ENCODE data around the gene IQCK.

DNA sequence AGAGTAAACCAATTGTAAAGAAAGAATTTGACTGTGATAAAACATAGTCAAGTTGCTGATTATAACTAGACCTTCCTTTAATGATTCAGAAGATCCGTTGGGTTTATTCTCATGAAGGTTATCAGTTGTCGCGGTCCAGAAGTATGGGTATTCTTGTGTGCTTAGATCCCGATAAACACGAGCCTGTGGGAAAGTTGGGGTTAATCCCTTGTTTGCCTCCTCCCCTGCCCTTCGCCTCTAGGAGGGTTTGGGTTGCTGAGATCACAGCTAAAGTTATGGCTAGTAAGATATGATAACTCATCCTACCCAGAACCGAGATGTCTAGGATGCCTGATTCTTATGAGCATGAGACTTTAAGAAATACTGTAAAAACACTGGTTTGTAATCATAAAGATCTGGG lies 99.8 kb downstream of the IQCK start:
- TF ChIP-seq POLR2A (IDR thresholded peaks at IDR 0.05) = no peak
- TF ChIP-seq, protein P1, sequence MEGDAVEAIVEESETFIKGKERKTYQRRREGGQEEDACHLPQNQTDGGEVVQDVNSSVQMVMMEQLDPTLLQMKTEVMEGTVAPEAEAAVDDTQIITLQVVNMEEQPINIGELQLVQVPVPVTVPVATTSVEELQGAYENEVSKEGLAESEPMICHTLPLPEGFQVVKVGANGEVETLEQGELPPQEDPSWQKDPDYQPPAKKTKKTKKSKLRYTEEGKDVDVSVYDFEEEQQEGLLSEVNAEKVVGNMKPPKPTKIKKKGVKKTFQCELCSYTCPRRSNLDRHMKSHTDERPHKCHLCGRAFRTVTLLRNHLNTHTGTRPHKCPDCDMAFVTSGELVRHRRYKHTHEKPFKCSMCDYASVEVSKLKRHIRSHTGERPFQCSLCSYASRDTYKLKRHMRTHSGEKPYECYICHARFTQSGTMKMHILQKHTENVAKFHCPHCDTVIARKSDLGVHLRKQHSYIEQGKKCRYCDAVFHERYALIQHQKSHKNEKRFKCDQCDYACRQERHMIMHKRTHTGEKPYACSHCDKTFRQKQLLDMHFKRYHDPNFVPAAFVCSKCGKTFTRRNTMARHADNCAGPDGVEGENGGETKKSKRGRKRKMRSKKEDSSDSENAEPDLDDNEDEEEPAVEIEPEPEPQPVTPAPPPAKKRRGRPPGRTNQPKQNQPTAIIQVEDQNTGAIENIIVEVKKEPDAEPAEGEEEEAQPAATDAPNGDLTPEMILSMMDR (IDR thresholded peaks at IDR 0.05) = no peak

Data from testis (tissue), 2 donors.